Raji (cell line): Measurements from ENCODE around the gene ZNF761.

Experiments used
- POLR2A ChIP-seq: IDR thresholded peaks from 2 replicates; pipeline ENCODE4 v1.6.1; 2011; ENCODE audit warnings: low read depth, low read length, control low read depth; ENCODE audit not compliant: insufficient read depth

ZNF761 gene

DNA sequence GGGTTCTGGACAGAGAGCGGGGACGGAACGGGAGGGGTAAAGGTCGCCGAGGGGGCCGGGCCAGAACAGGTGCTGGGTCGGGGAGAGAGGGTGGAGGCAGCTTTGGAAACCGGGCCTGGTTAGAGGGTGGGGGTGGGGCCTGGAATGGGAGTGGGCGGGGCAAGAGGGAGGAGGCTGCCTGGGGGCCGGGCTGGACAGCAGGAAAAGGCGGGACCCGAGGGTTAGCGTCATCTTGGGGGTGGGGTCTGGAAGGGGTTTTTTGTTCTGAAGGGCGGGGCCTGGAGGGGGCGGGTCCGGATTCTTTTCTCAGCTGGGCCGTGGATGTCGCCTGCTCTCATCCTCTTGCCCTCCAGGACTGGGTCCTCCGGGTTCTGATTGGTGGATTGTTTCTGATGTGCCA, 31.5 kb downstream of the ZNF761 start:
- no peak for TF ChIP-seq POLR2A

DNA sequence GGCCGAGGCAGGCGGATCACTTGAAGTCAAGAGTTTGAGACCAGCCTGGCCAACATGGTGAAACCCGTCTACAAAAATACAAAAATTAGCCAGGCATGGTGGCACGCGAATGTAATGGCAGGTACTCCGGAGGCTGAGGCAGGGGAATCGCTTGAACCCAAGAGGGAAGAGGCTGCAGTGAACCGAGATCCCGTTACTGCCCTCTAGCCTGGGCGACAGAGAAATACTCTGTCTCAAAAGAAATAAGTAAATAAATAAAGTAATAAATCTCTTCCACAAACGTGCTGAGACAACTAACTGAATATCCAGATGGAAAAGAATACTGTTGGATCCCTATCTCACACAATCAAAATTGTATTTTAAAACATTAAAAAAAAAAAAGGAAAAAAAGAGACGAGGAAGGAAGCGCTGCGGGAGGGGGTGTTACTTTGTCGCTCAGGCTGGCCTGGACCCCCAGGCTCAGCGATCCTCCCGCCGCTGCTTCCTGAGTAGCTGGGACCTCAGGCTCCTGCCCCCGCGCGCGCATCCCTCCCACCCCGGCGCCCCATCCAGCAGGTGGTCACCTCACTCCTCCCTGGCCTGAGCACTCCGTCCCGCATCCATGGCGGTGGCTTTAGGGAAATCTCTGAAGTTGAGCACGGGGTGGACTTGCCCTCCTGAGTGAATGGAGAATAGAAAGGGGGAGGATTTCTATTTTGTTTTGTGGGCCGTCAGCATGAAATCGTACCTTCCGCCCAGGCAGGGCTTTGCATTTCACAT, 35.1 kb downstream of the ZNF761 start:
- no peak for TF ChIP-seq POLR2A

DNA sequence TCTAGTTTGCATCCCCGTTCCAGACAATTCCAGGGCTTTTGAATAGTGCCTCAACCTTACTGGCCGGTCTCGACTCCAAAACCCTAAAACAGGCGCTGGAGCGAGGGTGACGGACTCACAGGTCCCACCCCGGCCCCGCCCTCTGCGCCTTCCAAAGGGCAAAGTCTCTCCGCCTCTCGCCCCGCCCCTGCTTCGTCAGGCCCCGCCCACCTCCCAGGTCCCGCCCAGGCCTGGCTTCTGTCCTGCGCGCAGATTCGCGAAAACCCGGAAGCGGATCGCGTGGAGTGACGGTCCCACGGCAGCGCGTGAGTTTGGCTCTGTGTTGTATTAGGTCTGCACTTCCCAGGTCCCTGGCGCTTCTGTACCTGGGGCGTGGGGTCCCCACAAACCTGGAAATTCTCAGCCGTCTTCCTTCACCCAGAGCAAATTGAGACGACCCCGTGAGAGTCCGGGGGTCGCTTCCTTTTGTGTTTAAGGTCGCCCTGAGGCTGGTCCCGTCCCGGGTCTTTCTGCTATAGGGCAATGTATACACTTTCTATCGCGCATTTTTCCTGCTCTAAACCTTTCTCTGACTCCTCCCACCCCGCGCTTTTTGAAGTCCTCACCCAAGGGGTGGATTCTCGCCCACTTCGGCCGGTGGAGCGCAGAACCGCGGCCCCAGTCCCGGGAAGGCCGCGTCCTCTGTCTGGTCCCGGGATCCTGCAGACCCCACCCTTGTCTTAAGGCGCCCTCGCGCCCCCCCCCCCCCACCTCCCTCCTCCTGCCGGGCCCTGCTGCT, 35.9 kb downstream of the ZNF761 start, which contains the start of gene ZNF813:
ZNF813 (plus strand) TSS at position 249 of the 778 bp plus-strand sequence. CDS start 16,090 bp downstream, outside the sequence.
- peak; percentile 82 for TF ChIP-seq POLR2A

DNA sequence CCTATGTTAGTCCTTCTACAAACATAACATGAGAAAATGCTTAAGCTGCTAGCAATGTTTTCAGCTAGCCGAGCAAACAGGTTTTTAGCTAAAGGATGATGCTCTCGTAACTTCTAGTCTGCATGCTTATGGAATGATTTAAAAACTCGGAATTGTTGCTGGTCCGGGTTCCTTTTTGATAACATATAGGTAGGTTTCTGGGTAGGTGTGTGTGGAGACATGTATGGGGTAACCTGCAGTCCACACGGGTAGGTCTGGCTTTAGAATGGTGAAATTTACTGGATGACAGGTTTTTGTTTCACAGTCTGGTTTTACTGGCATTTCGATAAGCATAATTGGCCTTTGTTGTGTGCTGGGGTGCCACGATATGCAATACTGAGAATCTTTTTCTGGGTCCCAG, 40.1 kb downstream of the ZNF761 start:
- TF ChIP-seq POLR2A, result no peak

DNA sequence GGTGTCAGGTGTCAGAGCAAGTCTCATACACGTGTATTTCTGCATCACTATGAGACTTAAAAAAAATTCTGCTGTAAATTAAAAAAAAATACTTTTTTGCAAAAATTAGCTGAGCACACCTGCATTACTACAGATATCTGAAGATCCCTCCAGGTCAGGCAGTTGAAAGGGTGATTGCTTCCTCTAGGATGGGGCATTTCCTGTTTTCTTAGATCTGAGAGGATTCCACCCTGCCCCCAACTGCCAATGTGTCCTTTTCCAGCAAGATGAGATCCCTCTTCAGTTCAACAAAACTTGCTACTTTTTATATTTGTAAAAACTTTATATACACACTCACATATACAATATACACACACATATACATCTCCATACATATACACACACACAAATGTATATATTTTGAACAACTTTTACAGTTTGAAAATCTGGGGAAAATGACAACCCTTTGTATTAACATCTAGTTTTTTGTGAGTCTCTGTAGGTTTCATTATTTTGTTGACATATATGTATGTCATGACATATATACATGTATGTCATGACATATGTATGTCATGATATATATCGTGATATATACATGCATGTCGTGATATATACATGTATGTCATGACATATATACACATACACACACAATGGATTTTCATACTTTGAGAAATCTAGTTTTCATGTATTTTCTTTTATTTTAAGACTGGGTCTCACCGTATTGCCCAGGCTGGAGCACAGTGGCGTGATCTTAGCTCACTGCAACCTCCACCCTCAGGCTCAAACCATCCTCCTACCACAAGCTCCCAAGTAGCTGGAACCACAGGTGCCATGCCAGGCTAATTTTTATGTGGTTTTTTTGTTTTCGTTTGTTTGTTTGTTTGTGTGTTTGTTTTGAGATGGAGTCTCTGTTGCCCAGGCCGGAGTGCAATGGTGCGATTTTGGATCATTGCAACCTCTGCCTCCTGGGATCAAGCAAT, 53.5 kb downstream of the ZNF761 start:
- no peak for TF ChIP-seq POLR2A

DNA sequence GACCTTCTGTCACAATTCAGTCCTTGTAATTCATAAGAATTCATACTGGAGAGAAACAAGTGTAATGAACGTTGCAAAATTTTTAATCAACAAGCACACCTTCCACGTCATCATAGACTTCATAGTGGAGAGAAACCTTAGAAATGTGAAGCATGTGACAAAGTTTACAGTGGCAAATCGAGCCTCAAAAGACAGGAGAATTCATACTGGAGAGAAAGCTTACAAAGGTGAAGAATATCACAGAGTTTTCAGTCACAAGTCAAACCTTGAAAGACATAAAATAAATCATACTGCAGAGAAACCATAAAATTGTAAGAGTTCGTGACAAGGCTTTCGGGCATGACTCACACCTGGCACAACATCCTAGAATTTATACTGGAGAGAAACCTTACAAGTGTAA, 60.4 kb downstream of the ZNF761 start:
- TF ChIP-seq POLR2A, result no peak

DNA sequence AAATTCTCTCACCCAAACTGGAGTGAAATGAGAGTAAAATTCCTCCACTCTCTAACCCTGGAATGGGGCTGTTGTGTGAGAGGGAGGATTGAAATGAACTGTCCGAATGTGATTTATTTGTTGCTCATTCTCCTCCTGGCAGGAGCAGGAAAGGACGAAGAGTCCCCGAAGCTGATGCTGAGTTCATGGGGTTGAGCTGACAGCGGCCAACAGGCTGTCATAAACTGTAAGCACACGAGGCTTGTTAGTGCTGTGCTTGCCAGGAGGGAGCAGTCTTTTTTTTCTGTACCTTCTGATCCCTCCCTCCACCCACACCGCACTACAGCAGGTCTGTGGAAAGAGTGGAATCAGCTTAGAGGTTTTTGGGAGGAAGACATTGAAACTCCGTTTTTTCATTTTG, 73.1 kb downstream of the ZNF761 start:
- no peak for TF ChIP-seq POLR2A

DNA sequence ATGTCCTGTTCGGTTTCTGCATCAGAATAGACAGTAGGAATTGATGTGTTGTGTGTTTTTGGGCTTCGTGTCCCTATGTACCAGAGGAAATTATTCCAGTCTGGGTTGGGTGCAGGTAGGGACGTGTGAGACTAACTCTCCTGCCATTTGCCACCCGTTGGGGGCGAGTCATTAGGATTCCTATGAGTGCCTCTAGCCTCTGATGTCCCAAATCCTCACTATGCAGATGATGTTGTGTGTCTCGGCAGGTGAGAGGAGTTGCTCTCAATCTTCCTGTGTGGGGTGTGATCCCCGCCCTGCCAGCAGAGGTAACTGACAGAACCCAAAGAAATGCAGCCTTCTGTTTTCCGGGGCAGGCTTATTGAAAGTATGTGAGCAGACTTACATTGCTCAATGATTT, 74.9 kb downstream of the ZNF761 start:
- TF ChIP-seq POLR2A, result no peak
